Heart left ventricle (tissue), 16 donors: ENCODE measurements around the gene CIC. TPM values are rescaled to one million over a fixed set of nuclear protein-coding genes. Genes with fewer than 3 reads are reported as not detected.

Source experiments
- ATAC-seq, 4 donors: fragments of 200-7000 bp; cut with Tn5 transposase; one replicate each; pipeline ENCODE4 v1.9.1; 2020 to 2022; ENCODE audit warnings: moderate library complexity in 4 of 4, mild to moderate bottlenecking in 3 of 4, moderate number of reproducible peaks in 1 of 4
- DNase-seq, 5 donors: peaks; one replicate each; pipeline ENCODE4 v3.0.0-alpha.2; 2020
- H3K27ac ChIP-seq, 12 donors: fragments of 200-600 bp; sonication (generic) in 4 of 12; one replicate each; pipeline versions ENCODE4 v1.5.0 to v1.8.0; 2016 to 2022; ENCODE audit warnings: mild to moderate bottlenecking in 2 of 12
- H3K27me3 ChIP-seq, 9 donors: fragments of 200-600 bp; sonication (generic) in 2 of 9; one replicate each; pipeline versions ENCODE4 v1.5.1 to v1.8.0; 2016 to 2022; ENCODE audit warnings: mild to moderate bottlenecking in 3 of 9
- H3K36me3 ChIP-seq, 9 donors: fragments of 200-600 bp; sonication (generic) in 2 of 9; one replicate each; pipeline versions ENCODE4 v1.5.0 to v1.8.0; 2018 to 2022; ENCODE audit warnings: mild to moderate bottlenecking in 2 of 9
- H3K4me1 ChIP-seq, 12 donors: fragments of 200-600 bp; sonication (generic) in 4 of 12; one replicate each; pipeline versions ENCODE4 v1.5.0 to v1.8.0; 2016 to 2022; ENCODE audit warnings: mild to moderate bottlenecking in 3 of 12
- H3K4me3 ChIP-seq, 12 donors: fragments of 200-600 bp; sonication (generic) in 4 of 12; one replicate each; pipeline versions ENCODE4 v1.5.0 to v1.8.0; 2017 to 2022; ENCODE audit warnings: mild to moderate bottlenecking in 9 of 12, moderate library complexity in 4 of 12
- H3K9me3 ChIP-seq, 12 donors: fragments of 200-600 bp; sonication (generic) in 4 of 12; one replicate each; pipeline versions ENCODE4 v1.5.0 to v1.8.0; 2016 to 2022; ENCODE audit warnings: mild to moderate bottlenecking in 1 of 12
- CTCF ChIP-seq, 12 donors: fragments of 200-600 bp; sonication (generic) in 4 of 12; IDR thresholded peaks; one replicate each; pipeline versions ENCODE4 v1.5.0 to v1.8.0; 2018 to 2022; ENCODE audit warnings: antibody characterized with exemption in 12 of 12, mild to moderate bottlenecking in 5 of 12
- POLR2A ChIP-seq, 2 donors: fragments of 450-650 bp; IDR thresholded peaks; one replicate each; pipeline ENCODE4 v1.6.1; 2017; ENCODE audit warnings: antibody characterized with exemption in 2 of 2, mild to moderate bottlenecking in 2 of 2, moderate library complexity in 2 of 2
- WGBS, 4 donors: extraction: QIAGEN DNeasy Blood & Tissue Kit in 2 of 4; methylation state at CpG; one replicate each; pipeline versions ENCODE4 v1.1.5 to v1.1.7; 2013 to 2018; 5-methylcytosine and 5-hydroxymethylcytosine counted together
- intact Hi-C, 10 donors: fragments of 100-400 bp; cut with DNase I; formaldehyde crosslinking; loops; one replicate each; pipeline versions ENCODE4 v1.11.1 to v1.14.2; 2022
- polyA plus RNA-seq, 2 donors: library from polyadenylated mRNA; stranded (reverse); fragments of 200-250 nt; gene quantifications; one replicate each; pipeline ENCODE4 v1.2.3, GENCODE V29; 2013
- total RNA-seq, 9 donors: library from RNA; depleted of rRNA in 2 of 9; stranded (reverse); fragments of >200 nt in 2 of 9; fragmentation: NEBNext Ultra II Directional in 3 of 9; extraction: Animal tissue kit (Norgen Biotek cat#: 25700) in 3 of 9; gene quantifications; one replicate each; pipeline versions ENCODE4 v1.1.0 to v1.2.4, GENCODE V29; 2016 to 2023
- donor health status: ischemic (EF 13 %, LVEDD 7.1; RV severe dilation, severe dysfunction).
- donor health status: healthy with polysubstance abuse.
- donor health status: DM: no; HTN: yes; CAD: no.
- donor health status: DM: no; HTN: no; CAD: no.
- donor health status: ischemic (EF 25% LVEDD 6.9; RV normal size, moderate dysfunction).
- donor health status: ischemic (EF 25% LVEDD 5.7; RV mildly dilated, moderate dysfunction).
- donor health status: healthy.
- donor health status: DM: yes; HTN: yes; CAD: no.
- donor health status: ischemic (EF 35%, LVEDD 5.7; RV mildly dilated, moderate dysfunction).
- donor health status: nonischemic (EF 11% LVEDD 7.7; RV severe dilation, severe dysfunction).
- donor health status: DM: yes; HTN: yes; CAD: no.
- donor health status: PGD.
- donor health status: ischemic (EF 29% LVEDD 5.4; RV normal size, mild dysfunction).
- donor health status: nonischemic (EF 23%, LVEDD 6.1; RV moderate dilation, normal function).

Gene CIC
- total and polyA plus RNA-seq, 11 donors, result 25.5 to 54.8 (median 31.0) TPM

GRCh38 chr19:42246143-42246921, 22.7 kb upstream of the CIC start:
- ATAC-seq, result peak in 2 of 4 donors; percentile 3 to 5
- H3K9me3 ChIP-seq, result no peaks in the 10 kb centered on the region
- 10 to 17% (median 12%) methylated on average over 7 to 10 of the region's 10 CpGs for WGBS, 4 donors
- H3K27ac ChIP-seq, result peak overlapping the region in 11 of 12 donors; percentile 24 to 100 (median 58)
- no peaks in the 10 kb centered on the region for H3K27me3 ChIP-seq
- H3K36me3 ChIP-seq, result peaks cover 0 to 31% (median 19%) of the 10 kb centered on the region in 9 donors
- intact Hi-C loops, result loop anchor here in 9 of 10 donors (1.0 to 10.0 kb wide), 7 partner anchors 32 to 178 kb away; partner anchors contain the start of genes LIPE (in 2 of the 9) and MEGF8 (in 1 of the 9)
- H3K4me3 ChIP-seq, result peak overlapping the region in 1 of 12 donors; percentile 16
- H3K4me1 ChIP-seq, result peaks cover 13 to 82% (median 64%) of the 10 kb centered on the region in 12 donors
- peak; percentile 77 to 87 (median 83) for DNase-seq
- no peak for TF ChIP-seq POLR2A (IDR thresholded peaks at IDR 0.05)
- TF ChIP-seq CTCF (IDR thresholded peaks at IDR 0.05), result peak; percentile 36 to 81 (median 69)

- 43 to 53% (median 48%) methylated on average over 7 of the region's 7 CpGs for WGBS, 4 donors
- Histone ChIP-seq H3K27ac (peak overlapping the region in 11 of 12 donors; percentile 24 to 100 (median 58)), H3K4me1 (peaks cover 18 to 83% (median 67%) of the 10 kb centered on the region in 12 donors), H3K9me3 (no peaks in the 10 kb centered on the region), H3K27me3 (no peaks in the 10 kb centered on the region), H3K36me3 (peaks cover 0 to 31% (median 19%) of the 10 kb centered on the region in 9 donors), H3K4me3 (peak overlapping the region in 1 of 12 donors; percentile 16)
- intact Hi-C loops, result loop anchor here in 9 of 10 donors (1.0 to 10.0 kb wide), 7 partner anchors 32 to 178 kb away; partner anchors contain the start of genes LIPE (in 2 of the 9) and MEGF8 (in 1 of the 9)
- no peak for ATAC-seq
- DNase-seq, result peak in 2 of 5 donors; percentile 26 to 48
- no peak for TF ChIP-seq POLR2A (IDR thresholded peaks at IDR 0.05)
Observed at GRCh38 chr19:42246922-42247639, 22.0 kb upstream of the CIC start.

DNA sequence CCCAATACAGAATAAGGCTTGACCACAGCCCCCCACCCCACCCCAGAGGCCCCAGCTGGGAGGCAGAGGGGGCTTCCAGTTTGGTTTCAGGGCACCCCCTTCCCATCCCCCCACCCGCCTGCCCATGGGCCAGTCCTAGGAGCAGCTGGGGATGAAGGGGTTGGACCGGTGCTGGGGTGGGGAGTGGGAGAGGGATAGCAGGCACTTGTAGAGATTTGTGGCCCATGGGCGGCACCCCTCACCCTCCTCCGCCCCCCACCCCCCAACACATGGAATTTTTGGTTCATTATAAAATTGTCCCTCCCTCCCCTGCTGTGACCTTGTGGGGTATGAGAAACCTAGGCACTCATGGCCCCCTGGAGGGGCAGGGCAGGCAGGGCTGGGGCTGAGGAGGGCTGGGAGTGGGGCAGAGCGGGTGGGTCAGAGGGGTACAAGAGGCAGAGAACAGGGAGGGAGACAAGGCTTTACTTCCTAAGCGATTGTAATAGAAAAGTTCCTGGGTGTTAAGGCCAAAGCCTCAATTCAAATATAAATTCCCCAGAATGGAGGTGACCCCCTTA, 21.3 kb upstream of the CIC start:
- Histone ChIP-seq H3K27ac (peak overlapping the region in 11 of 12 donors; percentile 24 to 100 (median 58)), H3K4me1 (peaks cover 18 to 89% (median 72%) of the 10 kb centered on the region in 12 donors), H3K4me3 (no peak overlapping the region), H3K27me3 (no peaks in the 10 kb centered on the region), H3K36me3 (peaks cover 0 to 31% (median 19%) of the 10 kb centered on the region in 9 donors), H3K9me3 (no peaks in the 10 kb centered on the region)
- ATAC-seq, result no peak
- intact Hi-C loops, result loop anchor here in 7 of 10 donors (2.0 to 10.0 kb wide), 5 partner anchors 31 to 177 kb away; partner anchors contain the start of gene LIPE (in 2 of the 7)
- no peak for DNase-seq
- TF ChIP-seq POLR2A (IDR thresholded peaks at IDR 0.05), result no peak
- TF ChIP-seq CTCF (IDR thresholded peaks at IDR 0.05), result no peak
- WGBS, 4 donors, result 81 to 89% (median 85%) methylated on average over 5 to 6 of the region's 6 CpGs
